HG03439 (cell line): Measurements from ENCODE around the gene RIMBP3C.
"Not testable (repeated sequence)": the region's sequence is repeated elsewhere in the genome, so short reads cannot be mapped to it uniquely, and the experiment has no call there.

Experiments
- ATAC-seq: cut with Tn5 transposase; IDR thresholded peaks from one replicate; pipeline ENCODE4 v1.9.1; 2021; ENCODE audit warnings: mild to moderate bottlenecking, moderate library complexity; ENCODE audit not compliant: unreplicated experiment

The RIMBP3C gene

GRCh38 chr22:21532863-21533648, 18.2 kb downstream of the RIMBP3C start:
- not testable (repeated sequence) for ATAC-seq

GRCh38 chr22:21531525-21531924, 19.7 kb downstream of the RIMBP3C start:
- not testable (repeated sequence) for ATAC-seq

- ATAC-seq = not testable (repeated sequence)
Observed at GRCh38 chr22:21526705-21527500, 24.4 kb downstream of the RIMBP3C start.

- ATAC-seq = not testable (repeated sequence)
Observed at GRCh38 chr22:21516970-21517764, 34.1 kb downstream of the RIMBP3C start.

GRCh38 chr22:21516522-21516921, 34.7 kb downstream of the RIMBP3C start:
- ATAC-seq = not testable (repeated sequence)

GRCh38 chr22:21515234-21515633, 36.0 kb downstream of the RIMBP3C start:
- not testable (repeated sequence) for ATAC-seq

- ATAC-seq = not testable (repeated sequence)
Observed at GRCh38 chr22:21514117-21514516, 37.1 kb downstream of the RIMBP3C start.

GRCh38 chr22:21512022-21512421, 39.2 kb downstream of the RIMBP3C start:
- not testable (repeated sequence) for ATAC-seq

- not testable (repeated sequence) for ATAC-seq
Observed at GRCh38 chr22:21510397-21510796, 40.9 kb downstream of the RIMBP3C start.

- ATAC-seq = not testable (repeated sequence)
Observed at GRCh38 chr22:21499623-21500506, 51.4 kb downstream of the RIMBP3C start.

GRCh38 chr22:21498489-21498888, 52.8 kb downstream of the RIMBP3C start:
- ATAC-seq = not testable (repeated sequence)

- ATAC-seq = not testable (repeated sequence)
Observed at GRCh38 chr22:21497984-21498383, 53.3 kb downstream of the RIMBP3C start.
